Inflammatory macrophage treated with lipopolysaccharide for 1 hour (primary cell): ENCODE data around the gene BACE1.
A peak's percentile ranks its signal among the peaks of the same experiment; 100 is the strongest.
"Not testable (repeated sequence)": the region's sequence is repeated elsewhere in the genome, so short reads cannot be mapped to it uniquely, and the experiment has no call there.

Experiments used
- DNase-seq, 2 donors: peaks; one replicate each; pipeline ENCODE4 v3.0.0-alpha.2; 2020 to 2022

BACE1 gene

GRCh38 chr11:117316197-117316961, at the start of gene BACE1:
BACE1 (minus strand) TSS chr11:117316256; CDS start chr11:117315795, 461 bp downstream.
- peak; percentile 49 to 50 for DNase-seq

GRCh38 chr11:117361432-117361831, 45.4 kb upstream of the BACE1 start:
- DNase-seq = no peak

DNA sequence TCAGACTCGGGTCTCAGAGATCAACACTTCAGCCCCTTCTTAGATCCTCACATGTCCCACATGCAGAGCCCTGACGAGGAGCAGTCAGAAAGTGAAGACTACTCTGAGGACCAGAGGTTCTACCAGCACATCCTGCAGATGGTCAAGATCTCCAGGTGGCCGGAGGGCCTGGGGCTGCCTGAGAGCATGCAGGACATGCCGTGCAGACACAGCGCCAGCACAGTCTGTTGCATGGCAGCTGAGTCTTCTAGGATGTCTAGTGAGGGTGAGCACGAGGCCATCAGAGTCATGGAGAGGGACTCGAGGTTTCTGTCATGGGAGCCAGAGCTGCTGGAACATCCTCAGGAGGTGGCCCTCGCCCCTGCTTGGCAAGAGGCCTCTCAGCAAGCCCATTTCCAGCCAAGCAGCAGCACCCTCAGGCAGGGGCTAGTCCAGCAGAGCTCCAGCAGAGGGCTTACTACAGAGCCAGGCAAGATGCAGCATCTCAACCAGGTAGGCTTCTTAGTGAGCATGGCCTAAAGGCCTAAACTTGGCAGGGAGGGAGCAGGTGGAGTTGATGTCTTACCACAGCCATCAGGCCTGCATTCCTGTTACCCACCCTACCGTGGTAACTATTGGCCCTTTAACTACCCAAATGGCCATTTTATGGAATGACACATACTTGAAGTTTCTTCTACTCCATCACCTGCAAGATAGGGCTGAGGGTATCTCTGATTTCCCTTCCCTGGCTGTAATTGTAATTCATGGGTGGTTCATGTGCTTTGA, 40.3 kb upstream of the BACE1 start:
- DNase-seq = no peak

- no peak for DNase-seq
Measured at GRCh38 chr11:117354550-117354949, 38.5 kb upstream of the BACE1 start.

DNA sequence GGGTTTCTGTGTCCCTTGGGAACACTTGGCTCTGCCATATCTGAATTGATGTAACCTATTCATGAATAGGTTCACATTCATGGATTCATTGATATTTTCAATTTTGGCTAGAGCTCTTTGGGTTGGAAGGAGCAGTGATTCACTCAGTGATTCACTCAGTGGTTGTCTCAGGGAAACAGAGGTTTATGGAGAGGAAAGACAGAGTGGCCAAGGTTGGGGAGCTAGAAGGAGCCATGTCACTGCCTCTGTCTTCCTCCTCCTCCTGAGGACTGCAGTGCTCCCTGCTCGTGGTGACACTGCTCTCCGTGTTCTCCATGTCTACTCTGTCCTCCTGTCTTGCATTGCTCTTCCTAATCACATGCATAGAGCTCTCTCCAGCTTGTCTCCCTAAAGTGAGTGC, 29.0 kb upstream of the BACE1 start:
- no peak for DNase-seq

DNA sequence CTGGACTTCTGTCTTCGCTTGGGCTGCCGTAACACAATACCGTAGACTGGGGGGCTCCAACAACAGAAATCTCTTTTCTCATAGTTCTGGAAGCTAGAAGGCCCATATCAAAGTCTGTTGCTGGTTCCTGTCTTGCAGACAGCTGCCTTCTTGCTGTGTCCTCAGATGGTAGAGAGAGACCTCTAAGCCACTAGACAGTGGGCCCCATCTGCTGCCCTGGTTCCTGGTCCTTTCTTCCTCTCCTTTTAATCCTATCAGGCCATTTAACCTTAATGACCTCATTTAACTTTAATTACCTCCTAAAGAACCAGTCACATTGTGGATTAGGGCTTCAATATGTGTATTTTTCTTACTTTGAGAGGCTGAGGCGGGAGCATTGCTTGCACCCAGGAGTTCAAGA, 21.0 kb upstream of the BACE1 start:
- DNase-seq = no peak

GRCh38 chr11:117335399-117335798, 19.3 kb upstream of the BACE1 start:
- no peak for DNase-seq

GRCh38 chr11:117334896-117335295, 18.8 kb upstream of the BACE1 start:
- DNase-seq = no peak

DNA sequence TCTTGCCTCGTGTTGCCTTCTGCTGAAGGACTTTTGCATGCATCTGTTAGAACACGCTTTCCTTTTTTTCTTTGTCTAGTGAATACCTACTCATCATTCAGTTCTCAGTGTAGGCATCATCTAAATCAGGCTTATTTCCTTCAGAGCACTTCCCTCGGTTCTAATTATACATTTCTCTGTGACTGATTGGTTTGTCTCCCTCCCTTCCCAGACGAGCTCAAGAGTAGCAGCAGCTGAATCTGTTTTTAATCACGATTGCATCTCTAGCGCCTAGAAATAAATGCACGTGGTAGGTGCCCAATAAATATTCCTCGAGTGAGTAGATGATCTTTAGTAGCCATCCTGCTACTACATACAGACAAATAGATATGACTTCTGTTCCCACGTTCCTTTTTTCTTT, 17.9 kb upstream of the BACE1 start:
- no peak for DNase-seq

DNA sequence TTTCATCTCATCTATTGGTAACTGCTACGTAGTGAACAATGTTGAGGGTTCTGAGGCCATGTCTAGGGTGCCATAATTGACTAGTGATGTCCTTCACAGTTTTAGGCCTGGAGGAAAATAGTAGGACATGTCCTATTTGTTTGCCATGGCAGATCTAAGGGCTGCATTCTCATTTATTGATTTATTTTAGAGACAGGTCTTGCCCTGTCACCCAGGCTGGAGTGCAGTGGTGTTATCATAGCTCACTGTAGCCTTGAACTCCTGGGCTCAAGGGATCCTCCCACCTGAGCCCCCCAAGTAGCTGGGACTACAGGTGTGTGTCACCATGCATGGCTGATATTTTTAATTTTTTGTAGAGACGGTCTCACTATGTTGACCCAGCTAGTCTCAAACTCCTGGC, 16.8 kb upstream of the BACE1 start:
- DNase-seq = no peak

GRCh38 chr11:117328375-117329010, 12.4 kb upstream of the BACE1 start:
- no peak for DNase-seq

DNA sequence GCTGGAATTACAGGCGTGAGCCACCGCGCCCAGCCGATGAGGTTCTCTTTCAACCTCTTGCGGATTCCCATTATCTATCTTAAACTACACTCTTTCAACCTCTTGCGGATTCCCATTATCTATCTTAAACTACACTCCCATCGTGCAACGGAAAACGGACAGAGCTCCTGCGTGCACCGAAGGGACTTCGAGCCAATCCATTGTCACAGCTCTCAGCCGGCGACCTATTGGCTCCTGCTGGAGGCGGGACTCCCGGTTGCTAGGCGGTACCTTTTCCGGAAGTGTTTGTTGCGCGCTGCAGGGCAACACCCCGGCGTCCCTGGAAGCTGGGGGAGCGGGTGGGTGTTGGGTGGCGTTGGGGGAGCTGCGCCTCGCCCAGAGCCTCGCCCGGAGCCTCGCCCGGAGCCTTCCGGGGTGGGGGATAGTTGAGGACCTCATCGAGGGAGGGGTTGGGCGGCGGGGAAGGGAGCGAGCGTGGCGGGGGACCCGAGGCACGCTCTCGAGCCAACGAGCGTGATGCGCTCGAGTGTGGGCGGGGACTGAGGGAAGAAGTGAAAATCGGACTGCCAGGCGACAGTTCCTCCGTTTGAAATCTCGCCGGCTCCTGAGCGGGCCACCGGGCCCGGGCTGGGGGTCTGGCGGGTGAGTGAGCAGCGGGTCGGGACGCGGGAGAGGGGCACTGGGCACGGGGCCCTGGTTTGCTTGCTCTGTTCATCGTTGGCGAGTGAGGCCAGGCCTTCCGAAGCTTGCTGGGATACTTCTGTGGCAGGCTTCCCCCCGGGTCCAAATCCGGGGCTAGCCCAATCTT, 11.7 kb upstream of the BACE1 start, which contains the start of gene CEP164:
Gene CEP164 (plus strand): TSS at position 288 of the 808 bp plus-strand sequence. CDS start 10,733 bp downstream, outside the sequence.
- DNase-seq = peak; percentile 94 to 96

DNA sequence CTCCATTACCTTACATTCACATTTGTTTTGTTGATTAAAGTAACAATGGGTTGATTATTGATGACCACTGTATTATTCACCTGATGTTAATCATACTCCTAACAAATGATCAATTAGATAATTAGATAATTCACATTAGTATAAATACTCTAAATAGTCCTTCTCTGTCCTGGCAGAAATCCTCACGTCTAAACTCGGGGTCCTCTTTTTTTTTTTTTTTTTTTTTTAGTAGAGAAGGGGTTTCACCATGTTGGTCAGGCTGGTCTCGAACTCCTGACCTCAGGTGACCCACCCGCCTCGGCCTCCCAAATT, 11.2 kb upstream of the BACE1 start:
- DNase-seq = not testable (repeated sequence)

GRCh38 chr11:117319214-117319840, 3.3 kb upstream of the BACE1 start:
- no peak for DNase-seq

DNA sequence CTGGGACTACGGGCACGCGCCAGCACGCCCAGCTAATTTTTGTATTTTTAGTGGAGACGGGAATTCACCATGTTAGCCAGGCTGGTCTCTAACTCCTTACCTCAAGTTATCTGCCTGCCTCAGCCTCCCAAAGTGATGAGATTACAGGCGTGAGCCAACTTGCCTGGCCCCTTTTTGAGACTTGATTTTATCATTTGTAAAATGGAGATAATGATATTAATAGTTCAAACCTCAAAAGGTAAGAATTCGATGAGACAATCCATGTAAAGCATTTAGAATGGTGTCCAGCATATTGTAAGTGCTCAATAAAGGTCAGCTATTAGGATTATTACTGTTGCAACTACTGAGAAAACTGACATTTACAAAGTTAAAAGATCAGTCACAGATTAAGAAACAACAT, 2.7 kb upstream of the BACE1 start:
- DNase-seq = no peak

GRCh38 chr11:117315285-117316196, 515 bp downstream of the BACE1 start:
- no peak for DNase-seq

- peak in 1 of 2 donors; percentile 3 for DNase-seq
Measured at GRCh38 chr11:117314840-117315239, 1.2 kb downstream of the BACE1 start.

GRCh38 chr11:117313828-117314768, 2.0 kb downstream of the BACE1 start:
- DNase-seq = peak in 1 of 2 donors; percentile 4

- peak; percentile 43 to 51 for DNase-seq
Measured at GRCh38 chr11:117313091-117313490, 3.0 kb downstream of the BACE1 start.

- DNase-seq = no peak
Measured at GRCh38 chr11:117309310-117309709, 6.7 kb downstream of the BACE1 start.
